GM23338 (cell line): Measurements from ENCODE around the gene SLC35A4. TPM values are rescaled to one million over a fixed set of nuclear protein-coding genes. Genes with fewer than 3 reads are reported as not detected.

ENCODE experiments used
- ATAC-seq: fragments of 200-7000 bp; cut with Tn5 transposase; 3 replicates; pipeline ENCODE4 v1.9.1; 2020
- DNase-seq: peaks from one replicate; pipeline ENCODE4 v3.0.0-alpha.2; 2015; ENCODE audit warnings: low spot score
- H2AFZ ChIP-seq: fragments of 200-600 bp; sonication (generic); 2 replicates; pipeline ENCODE4 v1.8.0; 2016; ENCODE audit warnings: antibody characterized with exemption, mild to moderate bottlenecking, moderate library complexity
- H3F3A ChIP-seq: fragments of 200-600 bp; sonication (generic); replicated peaks from 2 replicates; pipeline ENCODE4 v1.8.0; 2017; ENCODE audit warnings: antibody characterized with exemption, mixed run types, low read depth
- H3K27ac ChIP-seq: fragments of 200-600 bp; sonication (generic); 2 replicates; pipeline ENCODE4 v1.6.1; 2016; ENCODE audit warnings: low read depth
- H3K27me3 ChIP-seq: fragments of 200-600 bp; sonication (generic); 2 replicates; pipeline ENCODE4 v1.8.0; 2016; ENCODE audit warnings: mild to moderate bottlenecking, mixed run types, moderate library complexity; ENCODE audit not compliant: insufficient read depth
- H3K36me3 ChIP-seq: fragments of 200-600 bp; sonication (generic); 2 replicates; pipeline ENCODE4 v1.8.0; 2016; ENCODE audit warnings: mild to moderate bottlenecking; ENCODE audit not compliant: insufficient read depth
- H3K4me1 ChIP-seq: fragments of 200-600 bp; sonication (generic); 2 replicates; pipeline ENCODE4 v1.8.0; 2016; ENCODE audit warnings: mild to moderate bottlenecking, moderate library complexity; ENCODE audit not compliant: insufficient read depth
- H3K4me2 ChIP-seq: fragments of 200-600 bp; sonication (generic); 2 replicates; pipeline ENCODE4 v1.7.1; 2017; ENCODE audit warnings: mixed run types
- H3K4me3 ChIP-seq: fragments of 200-600 bp; sonication (generic); 2 replicates; pipeline ENCODE4 v1.6.1; 2016; ENCODE audit warnings: mixed run types
- H3K79me2 ChIP-seq: fragments of 200-600 bp; sonication (generic); replicated peaks from 2 replicates; pipeline ENCODE4 v1.8.0; 2017; ENCODE audit warnings: mild to moderate bottlenecking; ENCODE audit not compliant: insufficient read depth
- H3K9me2 ChIP-seq: fragments of 200-600 bp; sonication (generic); 2 replicates; pipeline ENCODE4 v1.8.0; 2017; ENCODE audit not compliant: insufficient read depth
- H4K20me1 ChIP-seq: fragments of 200-600 bp; sonication (generic); replicated peaks from 2 replicates; pipeline ENCODE4 v1.8.0; 2017; ENCODE audit warnings: mild to moderate bottlenecking; ENCODE audit not compliant: insufficient read depth
- H3K27ac Mint-ChIP-seq: 2 replicates; pipeline ENCODE4 v1.8.0; 2020; ENCODE audit warnings: inconsistent platforms, mild to moderate bottlenecking, moderate library complexity, mixed read lengths
- H3K27me3 Mint-ChIP-seq: 3 replicates; pipeline ENCODE4 v1.8.0; 2022; ENCODE audit warnings: low read depth, mild to moderate bottlenecking, moderate library complexity, mixed read lengths, inconsistent platforms; ENCODE audit not compliant: insufficient read depth, poor library complexity
- H3K36me3 Mint-ChIP-seq: 3 replicates; pipeline ENCODE4 v1.8.0; 2021; ENCODE audit warnings: low read depth, mild to moderate bottlenecking, inconsistent platforms, moderate library complexity, mixed read lengths
- H3K4me1 Mint-ChIP-seq: 3 replicates; pipeline ENCODE4 v1.8.0; 2020; ENCODE audit warnings: mild to moderate bottlenecking, inconsistent platforms, mixed read lengths
- H3K4me3 Mint-ChIP-seq: 3 replicates; pipeline ENCODE4 v1.8.0; 2021; ENCODE audit warnings: moderate library complexity, mild to moderate bottlenecking, inconsistent platforms, mixed read lengths
- H3K9me3 Mint-ChIP-seq: 3 replicates; pipeline ENCODE4 v1.8.0; 2020; ENCODE audit warnings: moderate library complexity, mild to moderate bottlenecking, inconsistent platforms, mixed read lengths
- CREB1 ChIP-seq: fragments of 250-450 bp; sonication (Bioruptor Pico); IDR thresholded peaks from 2 replicates; pipeline ENCODE4 v1.5.0; 2020; ENCODE audit warnings: low read depth, mild to moderate bottlenecking, moderate library complexity
- CTCF ChIP-seq, 2 experiments: fragments of 200-600 bp in 1 of 2; sonication (generic) in 1 of 2; conservative IDR thresholded peaks; 2 replicates each; pipeline versions ENCODE4 v1.5.1 to v1.6.1; 2016 to 2017; ENCODE audit warnings: antibody characterized with exemption in 2 of 2, low read depth in 2 of 2, mild to moderate bottlenecking in 2 of 2, moderate library complexity in 1 of 2
- ETS1 ChIP-seq: IDR thresholded peaks from 2 replicates; pipeline ENCODE4 v1.6.1; 2016; ENCODE audit warnings: antibody characterized with exemption
- EZH2 ChIP-seq: fragments of 200-600 bp; sonication (generic); IDR thresholded peaks from one replicate; pipeline ENCODE4 v1.8.0; 2017; ENCODE audit warnings: antibody characterized with exemption, mild to moderate bottlenecking, low read depth; ENCODE audit not compliant: unreplicated experiment
- EZH2phosphoT487 ChIP-seq: fragments of 200-600 bp; sonication (generic); IDR thresholded peaks from one replicate; pipeline ENCODE4 v1.8.1; 2018; ENCODE audit warnings: antibody characterized with exemption; ENCODE audit not compliant: unreplicated experiment
- JUNB ChIP-seq: IDR thresholded peaks from one replicate; pipeline ENCODE4 v1.6.1; 2016; ENCODE audit warnings: antibody characterized with exemption; ENCODE audit not compliant: unreplicated experiment
- NANOG ChIP-seq: IDR thresholded peaks from 2 replicates; pipeline ENCODE4 v1.6.1; 2016; ENCODE audit warnings: antibody characterized with exemption, borderline replicate concordance
- POLR2AphosphoS5 ChIP-seq: IDR thresholded peaks from 2 replicates; pipeline ENCODE4 v1.6.1; 2016; ENCODE audit warnings: antibody characterized with exemption, low read depth
- STAT1 ChIP-seq: IDR thresholded peaks from one replicate; pipeline ENCODE4 v1.6.1; 2016; ENCODE audit warnings: antibody characterized with exemption; ENCODE audit not compliant: unreplicated experiment
- ZNF114 ChIP-seq: fragments of 250-450 bp; sonication (Bioruptor Pico); IDR thresholded peaks from 2 replicates; pipeline ENCODE4 v1.5.0; 2020; ENCODE audit warnings: mild to moderate bottlenecking, moderate library complexity
- ZNF331 ChIP-seq: fragments of 250-450 bp; sonication (Bioruptor Pico); IDR thresholded peaks from 2 replicates; pipeline ENCODE4 v1.5.0; 2020; ENCODE audit warnings: low read depth, mild to moderate bottlenecking, moderate library complexity
- polyA plus RNA-seq: library from polyadenylated mRNA; unstranded; fragments of >200 nt; fragmentation: Nextera tagmentation; extraction: Ambion mirVana; gene quantifications from 2 replicates; pipeline ENCODE4 v1.2.1, GENCODE V29; 2016
- total RNA-seq: library from RNA; depleted of rRNA; stranded (reverse); fragments of >200 nt; shearing (Covaris generic); gene quantifications from 2 replicates; pipeline ENCODE4 v1.2.3, GENCODE V29; 2014
- TF ChIP-seq, protein P1 (sequence below): IDR thresholded peaks from one replicate; pipeline ENCODE4 v1.6.1; 2018; ENCODE audit warnings: antibody characterized with exemption; ENCODE audit not compliant: unreplicated experiment
- TF ChIP-seq, protein P2 (sequence below): fragments of 250-450 bp; sonication (Bioruptor Pico); IDR thresholded peaks from 2 replicates; pipeline ENCODE4 v1.5.0; 2020; ENCODE audit warnings: mild to moderate bottlenecking, moderate library complexity

The SLC35A4 gene
- total and polyA plus RNA-seq, 2 experiments from 2014 or later, result 17.7 to 39.1 TPM

DNA sequence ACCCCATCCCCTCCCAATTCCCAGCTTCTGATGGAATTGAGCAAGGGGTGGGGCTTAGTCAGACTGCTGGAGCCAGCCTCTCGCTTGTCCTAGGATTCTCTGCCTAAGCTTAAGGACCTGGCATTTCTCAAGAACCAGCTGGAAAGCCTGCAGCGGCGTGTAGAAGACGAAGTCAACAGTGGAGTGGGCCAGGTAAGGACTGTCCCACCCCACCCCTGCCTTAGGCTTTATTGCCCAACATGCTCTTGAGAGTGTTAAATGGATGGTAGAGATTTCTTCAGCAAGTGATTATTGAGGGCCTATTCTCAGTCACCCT lies 1.1 kb downstream of the SLC35A4 start:
- no peak overlapping the region for H3K27ac Mint-ChIP-seq
- Histone ChIP-seq H2AFZ (no peak overlapping the region), H3K27me3 (no peaks in the 10 kb centered on the region), H3K27ac (no peak overlapping the region), H4K20me1 (peaks cover 8% of the 10 kb centered on the region; the same call in 1 of the 2 replicates), H3K4me2 (peak overlapping the region; percentile 98), H3K4me1 (peaks cover 5% of the 10 kb centered on the region; the same call in 1 of the 2 replicates), H3F3A (no peaks in the 10 kb centered on the region), H3K79me2 (peaks cover 11% of the 10 kb centered on the region), H3K9me2 (no peaks in the 10 kb centered on the region), H3K4me3 (peak overlapping the region; percentile 86; the same call in 1 of the 2 replicates), H3K36me3 (no peaks in the 10 kb centered on the region)
- no peak for TF ChIP-seq STAT1
- no peak for TF ChIP-seq NANOG
- TF ChIP-seq ZNF331 (CRISPR knock-in tag), result no peak
- no peak for TF ChIP-seq JUNB
- TF ChIP-seq POLR2AphosphoS5, result no peak
- no peak for TF ChIP-seq EZH2
- TF ChIP-seq EZH2phosphoT487, result no peak
- TF ChIP-seq, protein P1, sequence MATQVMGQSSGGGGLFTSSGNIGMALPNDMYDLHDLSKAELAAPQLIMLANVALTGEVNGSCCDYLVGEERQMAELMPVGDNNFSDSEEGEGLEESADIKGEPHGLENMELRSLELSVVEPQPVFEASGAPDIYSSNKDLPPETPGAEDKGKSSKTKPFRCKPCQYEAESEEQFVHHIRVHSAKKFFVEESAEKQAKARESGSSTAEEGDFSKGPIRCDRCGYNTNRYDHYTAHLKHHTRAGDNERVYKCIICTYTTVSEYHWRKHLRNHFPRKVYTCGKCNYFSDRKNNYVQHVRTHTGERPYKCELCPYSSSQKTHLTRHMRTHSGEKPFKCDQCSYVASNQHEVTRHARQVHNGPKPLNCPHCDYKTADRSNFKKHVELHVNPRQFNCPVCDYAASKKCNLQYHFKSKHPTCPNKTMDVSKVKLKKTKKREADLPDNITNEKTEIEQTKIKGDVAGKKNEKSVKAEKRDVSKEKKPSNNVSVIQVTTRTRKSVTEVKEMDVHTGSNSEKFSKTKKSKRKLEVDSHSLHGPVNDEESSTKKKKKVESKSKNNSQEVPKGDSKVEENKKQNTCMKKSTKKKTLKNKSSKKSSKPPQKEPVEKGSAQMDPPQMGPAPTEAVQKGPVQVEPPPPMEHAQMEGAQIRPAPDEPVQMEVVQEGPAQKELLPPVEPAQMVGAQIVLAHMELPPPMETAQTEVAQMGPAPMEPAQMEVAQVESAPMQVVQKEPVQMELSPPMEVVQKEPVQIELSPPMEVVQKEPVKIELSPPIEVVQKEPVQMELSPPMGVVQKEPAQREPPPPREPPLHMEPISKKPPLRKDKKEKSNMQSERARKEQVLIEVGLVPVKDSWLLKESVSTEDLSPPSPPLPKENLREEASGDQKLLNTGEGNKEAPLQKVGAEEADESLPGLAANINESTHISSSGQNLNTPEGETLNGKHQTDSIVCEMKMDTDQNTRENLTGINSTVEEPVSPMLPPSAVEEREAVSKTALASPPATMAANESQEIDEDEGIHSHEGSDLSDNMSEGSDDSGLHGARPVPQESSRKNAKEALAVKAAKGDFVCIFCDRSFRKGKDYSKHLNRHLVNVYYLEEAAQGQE, result no peak
- no peak for TF ChIP-seq CTCF (conservative IDR thresholded peaks at IDR 0.05; ENCODE audit: low read depth in 2 of 2)
- TF ChIP-seq, protein P2, sequence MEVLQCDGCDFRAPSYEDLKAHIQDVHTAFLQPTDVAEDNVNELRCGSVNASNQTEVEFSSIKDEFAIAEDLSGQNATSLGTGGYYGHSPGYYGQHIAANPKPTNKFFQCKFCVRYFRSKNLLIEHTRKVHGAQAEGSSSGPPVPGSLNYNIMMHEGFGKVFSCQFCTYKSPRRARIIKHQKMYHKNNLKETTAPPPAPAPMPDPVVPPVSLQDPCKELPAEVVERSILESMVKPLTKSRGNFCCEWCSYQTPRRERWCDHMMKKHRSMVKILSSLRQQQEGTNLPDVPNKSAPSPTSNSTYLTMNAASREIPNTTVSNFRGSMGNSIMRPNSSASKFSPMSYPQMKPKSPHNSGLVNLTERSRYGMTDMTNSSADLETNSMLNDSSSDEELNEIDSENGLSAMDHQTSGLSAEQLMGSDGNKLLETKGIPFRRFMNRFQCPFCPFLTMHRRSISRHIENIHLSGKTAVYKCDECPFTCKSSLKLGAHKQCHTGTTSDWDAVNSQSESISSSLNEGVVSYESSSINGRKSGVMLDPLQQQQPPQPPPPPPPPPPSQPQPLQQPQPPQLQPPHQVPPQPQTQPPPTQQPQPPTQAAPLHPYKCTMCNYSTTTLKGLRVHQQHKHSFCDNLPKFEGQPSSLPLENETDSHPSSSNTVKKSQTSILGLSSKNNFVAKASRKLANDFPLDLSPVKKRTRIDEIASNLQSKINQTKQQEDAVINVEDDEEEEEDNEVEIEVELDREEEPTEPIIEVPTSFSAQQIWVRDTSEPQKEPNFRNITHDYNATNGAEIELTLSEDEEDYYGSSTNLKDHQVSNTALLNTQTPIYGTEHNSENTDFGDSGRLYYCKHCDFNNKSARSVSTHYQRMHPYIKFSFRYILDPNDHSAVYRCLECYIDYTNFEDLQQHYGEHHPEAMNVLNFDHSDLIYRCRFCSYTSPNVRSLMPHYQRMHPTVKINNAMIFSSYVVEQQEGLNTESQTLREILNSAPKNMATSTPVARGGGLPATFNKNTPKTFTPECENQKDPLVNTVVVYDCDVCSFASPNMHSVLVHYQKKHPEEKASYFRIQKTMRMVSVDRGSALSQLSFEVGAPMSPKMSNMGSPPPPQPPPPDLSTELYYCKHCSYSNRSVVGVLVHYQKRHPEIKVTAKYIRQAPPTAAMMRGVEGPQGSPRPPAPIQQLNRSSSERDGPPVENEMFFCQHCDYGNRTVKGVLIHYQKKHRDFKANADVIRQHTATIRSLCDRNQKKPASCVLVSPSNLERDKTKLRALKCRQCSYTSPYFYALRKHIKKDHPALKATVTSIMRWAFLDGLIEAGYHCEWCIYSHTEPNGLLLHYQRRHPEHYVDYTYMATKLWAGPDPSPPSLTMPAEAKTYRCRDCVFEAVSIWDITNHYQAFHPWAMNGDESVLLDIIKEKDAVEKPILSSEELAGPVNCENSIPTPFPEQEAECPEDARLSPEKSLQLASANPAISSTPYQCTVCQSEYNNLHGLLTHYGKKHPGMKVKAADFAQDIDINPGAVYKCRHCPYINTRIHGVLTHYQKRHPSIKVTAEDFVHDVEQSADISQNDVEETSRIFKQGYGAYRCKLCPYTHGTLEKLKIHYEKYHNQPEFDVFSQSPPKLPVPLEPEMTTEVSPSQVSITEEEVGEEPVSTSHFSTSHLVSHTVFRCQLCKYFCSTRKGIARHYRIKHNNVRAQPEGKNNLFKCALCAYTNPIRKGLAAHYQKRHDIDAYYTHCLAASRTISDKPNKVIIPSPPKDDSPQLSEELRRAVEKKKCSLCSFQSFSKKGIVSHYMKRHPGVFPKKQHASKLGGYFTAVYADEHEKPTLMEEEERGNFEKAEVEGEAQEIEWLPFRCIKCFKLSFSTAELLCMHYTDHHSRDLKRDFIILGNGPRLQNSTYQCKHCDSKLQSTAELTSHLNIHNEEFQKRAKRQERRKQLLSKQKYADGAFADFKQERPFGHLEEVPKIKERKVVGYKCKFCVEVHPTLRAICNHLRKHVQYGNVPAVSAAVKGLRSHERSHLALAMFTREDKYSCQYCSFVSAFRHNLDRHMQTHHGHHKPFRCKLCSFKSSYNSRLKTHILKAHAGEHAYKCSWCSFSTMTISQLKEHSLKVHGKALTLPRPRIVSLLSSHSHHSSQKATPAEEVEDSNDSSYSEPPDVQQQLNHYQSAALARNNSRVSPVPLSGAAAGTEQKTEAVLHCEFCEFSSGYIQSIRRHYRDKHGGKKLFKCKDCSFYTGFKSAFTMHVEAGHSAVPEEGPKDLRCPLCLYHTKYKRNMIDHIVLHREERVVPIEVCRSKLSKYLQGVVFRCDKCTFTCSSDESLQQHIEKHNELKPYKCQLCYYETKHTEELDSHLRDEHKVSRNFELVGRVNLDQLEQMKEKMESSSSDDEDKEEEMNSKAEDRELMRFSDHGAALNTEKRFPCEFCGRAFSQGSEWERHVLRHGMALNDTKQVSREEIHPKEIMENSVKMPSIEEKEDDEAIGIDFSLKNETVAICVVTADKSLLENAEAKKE (CRISPR knock-in tag), result no peak
- TF ChIP-seq CREB1 (CRISPR knock-in tag), result no peak
- TF ChIP-seq ZNF114 (CRISPR knock-in tag), result no peak
- no peak for TF ChIP-seq ETS1
- H3K27me3 Mint-ChIP-seq, result peaks cover 17% of the 10 kb centered on the region
- ATAC-seq (no peak), DNase-seq (no peak)
- peaks cover 26% of the 10 kb centered on the region for H3K36me3 Mint-ChIP-seq
- H3K4me1 Mint-ChIP-seq, result peaks cover 5% of the 10 kb centered on the region; the same call in 2 of the 3 replicates
- peak overlapping the region; percentile 92 for H3K4me3 Mint-ChIP-seq
- no peaks in the 10 kb centered on the region; the same call in 2 of the 3 replicates for H3K9me3 Mint-ChIP-seq
